ENCODE results near the gene TSC22D4. TPM values are rescaled to one million over a fixed set of nuclear protein-coding genes. Genes with fewer than 3 reads are reported as not detected.

Gene TSC22D4
- total RNA-seq, 1 experiment from 2014 or later: 24.4 TPM

- no peaks in the 10 kb centered on the region for H3K9me3 Mint-ChIP-seq (ENCODE audit: low read depth, unreplicated experiment)
- DNase-seq: no peak
- no peak overlapping the region for H3K4me3 Mint-ChIP-seq (ENCODE audit: low read depth, unreplicated experiment)
- no peaks in the 10 kb centered on the region for H3K4me1 Mint-ChIP-seq (ENCODE audit: low read depth, unreplicated experiment)
- H3K36me3 Mint-ChIP-seq (ENCODE audit: insufficient read depth, unreplicated experiment): no peaks in the 10 kb centered on the region
- intact Hi-C loops (cut with micrococcal nuclease; ENCODE audit: unreplicated experiment): no loop called here
- no peaks in the 10 kb centered on the region for H3K27me3 Mint-ChIP-seq (ENCODE audit: unreplicated experiment)
- no TSS peak for BruUV-seq (replicated peaks)
- TF ChIP-seq, protein P1, sequence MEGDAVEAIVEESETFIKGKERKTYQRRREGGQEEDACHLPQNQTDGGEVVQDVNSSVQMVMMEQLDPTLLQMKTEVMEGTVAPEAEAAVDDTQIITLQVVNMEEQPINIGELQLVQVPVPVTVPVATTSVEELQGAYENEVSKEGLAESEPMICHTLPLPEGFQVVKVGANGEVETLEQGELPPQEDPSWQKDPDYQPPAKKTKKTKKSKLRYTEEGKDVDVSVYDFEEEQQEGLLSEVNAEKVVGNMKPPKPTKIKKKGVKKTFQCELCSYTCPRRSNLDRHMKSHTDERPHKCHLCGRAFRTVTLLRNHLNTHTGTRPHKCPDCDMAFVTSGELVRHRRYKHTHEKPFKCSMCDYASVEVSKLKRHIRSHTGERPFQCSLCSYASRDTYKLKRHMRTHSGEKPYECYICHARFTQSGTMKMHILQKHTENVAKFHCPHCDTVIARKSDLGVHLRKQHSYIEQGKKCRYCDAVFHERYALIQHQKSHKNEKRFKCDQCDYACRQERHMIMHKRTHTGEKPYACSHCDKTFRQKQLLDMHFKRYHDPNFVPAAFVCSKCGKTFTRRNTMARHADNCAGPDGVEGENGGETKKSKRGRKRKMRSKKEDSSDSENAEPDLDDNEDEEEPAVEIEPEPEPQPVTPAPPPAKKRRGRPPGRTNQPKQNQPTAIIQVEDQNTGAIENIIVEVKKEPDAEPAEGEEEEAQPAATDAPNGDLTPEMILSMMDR (IDR thresholded peaks at IDR 0.05; ENCODE audit: unreplicated experiment): no peak
- no peak overlapping the region for H3K27ac Mint-ChIP-seq (ENCODE audit: unreplicated experiment)
- CTCF ChIA-PET: no interaction called here
Measured at GRCh38 chr7:100515072-100515532, 36.1 kb upstream of the TSC22D4 start.

- H3K4me1 Mint-ChIP-seq (ENCODE audit: low read depth, unreplicated experiment): no peaks in the 10 kb centered on the region
- no TSS peak for BruUV-seq (replicated peaks)
- no peaks in the 10 kb centered on the region for H3K36me3 Mint-ChIP-seq (ENCODE audit: insufficient read depth, unreplicated experiment)
- H3K4me3 Mint-ChIP-seq (ENCODE audit: low read depth, unreplicated experiment): no peak overlapping the region
- intact Hi-C loops (cut with micrococcal nuclease; ENCODE audit: unreplicated experiment): no loop called here
- CTCF ChIA-PET: no interaction called here
- TF ChIP-seq, protein P1 (IDR thresholded peaks at IDR 0.05; ENCODE audit: unreplicated experiment): no peak
- no peaks in the 10 kb centered on the region for H3K9me3 Mint-ChIP-seq (ENCODE audit: low read depth, unreplicated experiment)
- no peaks in the 10 kb centered on the region for H3K27me3 Mint-ChIP-seq (ENCODE audit: unreplicated experiment)
- H3K27ac Mint-ChIP-seq (ENCODE audit: unreplicated experiment): no peak overlapping the region
- DNase-seq: no peak
Measured at GRCh38 chr7:100513212-100513810, 34.3 kb upstream of the TSC22D4 start.

DNA sequence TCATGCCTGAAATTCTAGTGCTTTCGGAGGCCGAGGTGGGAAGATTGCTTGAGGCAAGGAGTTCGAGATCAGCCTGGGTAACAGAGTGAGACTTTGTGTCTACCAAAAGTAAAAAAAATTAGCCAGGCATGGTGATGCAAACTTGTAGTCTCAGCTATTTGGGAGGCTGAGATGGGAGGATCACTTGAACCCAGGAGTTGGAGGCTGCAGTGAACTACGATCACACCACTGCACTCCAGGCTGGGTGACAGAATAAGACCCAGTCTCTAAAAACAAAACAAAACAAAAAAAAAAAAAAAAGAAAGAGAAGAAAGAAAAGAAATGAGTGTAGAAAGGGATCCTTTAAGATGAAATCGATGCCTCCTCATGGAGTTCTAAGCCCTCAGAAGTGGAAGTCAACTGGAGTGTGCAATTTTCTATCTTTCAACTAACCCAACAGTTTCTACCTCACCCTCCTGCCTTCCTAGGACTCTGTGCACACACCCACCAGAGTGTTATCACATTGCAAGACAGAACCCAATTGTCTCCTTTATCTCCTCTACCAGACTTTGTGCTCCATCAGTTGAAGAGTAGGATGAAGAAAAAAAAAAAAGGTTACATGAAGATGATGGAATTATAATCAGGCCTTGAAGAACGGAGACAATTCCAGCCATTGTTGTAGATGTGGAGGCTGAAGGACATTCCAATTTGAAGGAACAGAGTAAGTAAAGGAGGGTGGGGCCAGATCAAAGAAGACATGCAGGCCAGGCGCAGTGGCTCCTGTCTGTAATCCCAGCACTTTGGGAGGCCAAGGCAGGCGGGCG lies 31.6 kb upstream of the TSC22D4 start:
- no peaks in the 10 kb centered on the region for H3K9me3 Mint-ChIP-seq (ENCODE audit: low read depth, unreplicated experiment)
- intact Hi-C loops (cut with micrococcal nuclease; ENCODE audit: unreplicated experiment): no loop called here
- TF ChIP-seq, protein P1 (IDR thresholded peaks at IDR 0.05; ENCODE audit: unreplicated experiment): no peak
- H3K4me1 Mint-ChIP-seq (ENCODE audit: low read depth, unreplicated experiment): no peaks in the 10 kb centered on the region
- no peak overlapping the region for H3K4me3 Mint-ChIP-seq (ENCODE audit: low read depth, unreplicated experiment)
- H3K27me3 Mint-ChIP-seq (ENCODE audit: unreplicated experiment): no peaks in the 10 kb centered on the region
- H3K36me3 Mint-ChIP-seq (ENCODE audit: insufficient read depth, unreplicated experiment): no peaks in the 10 kb centered on the region
- no peak for DNase-seq
- no peak overlapping the region for H3K27ac Mint-ChIP-seq (ENCODE audit: unreplicated experiment)
- CTCF ChIA-PET: interaction anchor here (0.6 kb wide), 1 partner anchor 1152 kb away, joined by 3 read pairs; no protein-coding TSS in a partner anchor
- no TSS peak for BruUV-seq (replicated peaks)

DNA sequence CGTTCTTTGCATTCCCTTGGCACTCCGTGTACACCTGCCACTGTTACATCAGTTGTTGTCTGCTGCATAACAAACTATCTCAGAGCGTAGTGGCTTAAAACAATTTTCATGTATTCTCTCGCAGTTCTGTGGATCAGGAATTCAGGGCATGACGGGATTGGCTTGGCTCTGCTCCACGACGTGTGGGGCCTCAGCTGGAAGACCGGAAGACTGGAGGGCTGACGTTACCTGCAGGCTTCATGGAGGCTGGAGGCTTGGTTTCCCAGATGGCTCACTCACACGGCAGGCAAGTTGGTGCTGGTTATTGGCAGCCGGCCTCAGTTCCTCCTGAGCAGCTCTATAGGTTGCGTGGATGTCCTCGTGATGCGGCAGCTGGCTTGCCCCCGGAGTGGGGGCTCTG lies 30.2 kb upstream of the TSC22D4 start:
- DNase-seq: no peak
- Mint-ChIP-seq H3K27me3 (ENCODE audit: unreplicated experiment) (no peaks in the 10 kb centered on the region), H3K36me3 (ENCODE audit: insufficient read depth, unreplicated experiment) (no peaks in the 10 kb centered on the region), H3K9me3 (ENCODE audit: low read depth, unreplicated experiment) (no peaks in the 10 kb centered on the region), H3K4me3 (ENCODE audit: low read depth, unreplicated experiment) (no peak overlapping the region), H3K4me1 (ENCODE audit: low read depth, unreplicated experiment) (no peaks in the 10 kb centered on the region), H3K27ac (ENCODE audit: unreplicated experiment) (no peak overlapping the region)
- CTCF ChIA-PET: no interaction called here
- BruUV-seq (replicated peaks): no TSS peak
- intact Hi-C loops (cut with micrococcal nuclease; ENCODE audit: unreplicated experiment): no loop called here
- TF ChIP-seq, protein P1 (IDR thresholded peaks at IDR 0.05; ENCODE audit: unreplicated experiment): no peak

Data from Calu3 (cell line).